ENCODE results near the gene DLG1. TPM values are rescaled to one million over a fixed set of nuclear protein-coding genes. Genes with fewer than 3 reads are reported as not detected.
A peak's percentile ranks its signal among the peaks of the same experiment; 100 is the strongest.

Gene DLG1
- total RNA-seq, 1 donor from 2014 or later, result 138 TPM

- DNase-seq (ENCODE audit: low spot score), result no peak
- peaks cover 3% of the 10 kb centered on the region for H3K9me3 ChIP-seq (ENCODE audit: low read depth)
- TF ChIP-seq EZH2 (IDR thresholded peaks at IDR 0.05) (no peak), EZH2phosphoT487 (IDR thresholded peaks at IDR 0.05) (no peak)
- TF ChIP-seq, protein P1, sequence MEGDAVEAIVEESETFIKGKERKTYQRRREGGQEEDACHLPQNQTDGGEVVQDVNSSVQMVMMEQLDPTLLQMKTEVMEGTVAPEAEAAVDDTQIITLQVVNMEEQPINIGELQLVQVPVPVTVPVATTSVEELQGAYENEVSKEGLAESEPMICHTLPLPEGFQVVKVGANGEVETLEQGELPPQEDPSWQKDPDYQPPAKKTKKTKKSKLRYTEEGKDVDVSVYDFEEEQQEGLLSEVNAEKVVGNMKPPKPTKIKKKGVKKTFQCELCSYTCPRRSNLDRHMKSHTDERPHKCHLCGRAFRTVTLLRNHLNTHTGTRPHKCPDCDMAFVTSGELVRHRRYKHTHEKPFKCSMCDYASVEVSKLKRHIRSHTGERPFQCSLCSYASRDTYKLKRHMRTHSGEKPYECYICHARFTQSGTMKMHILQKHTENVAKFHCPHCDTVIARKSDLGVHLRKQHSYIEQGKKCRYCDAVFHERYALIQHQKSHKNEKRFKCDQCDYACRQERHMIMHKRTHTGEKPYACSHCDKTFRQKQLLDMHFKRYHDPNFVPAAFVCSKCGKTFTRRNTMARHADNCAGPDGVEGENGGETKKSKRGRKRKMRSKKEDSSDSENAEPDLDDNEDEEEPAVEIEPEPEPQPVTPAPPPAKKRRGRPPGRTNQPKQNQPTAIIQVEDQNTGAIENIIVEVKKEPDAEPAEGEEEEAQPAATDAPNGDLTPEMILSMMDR (IDR thresholded peaks at IDR 0.05), result no peak
- peaks cover 44% of the 10 kb centered on the region for H3F3A ChIP-seq (ENCODE audit: low read depth)
- H3K9ac ChIP-seq, result no peak overlapping the region
- H3K4me3 ChIP-seq, result no peak overlapping the region
- H4K20me1 ChIP-seq (ENCODE audit: low read depth), result peaks cover 46% of the 10 kb centered on the region
- no peak overlapping the region for H3K4me2 ChIP-seq
- peaks cover 8% of the 10 kb centered on the region for H3K36me3 ChIP-seq
- Mint-ChIP-seq H3K4me3 (no peak overlapping the region), H3K27ac (no peak overlapping the region), H3K4me1 (no peaks in the 10 kb centered on the region), H3K36me3 (peaks cover 87% of the 10 kb centered on the region), H3K9me3 (peaks cover 84% of the 10 kb centered on the region), H3K27me3 (ENCODE audit: insufficient read depth, low read depth) (peaks cover 2% of the 10 kb centered on the region)
- H2AFZ ChIP-seq (replicated peaks), result no peak overlapping the region
- H3K27ac ChIP-seq, result no peak overlapping the region
- H3K79me2 ChIP-seq (ENCODE audit: low read depth), result peaks cover 100% of the 10 kb centered on the region
- H3K27me3 ChIP-seq, result no peaks in the 10 kb centered on the region
- H3K4me1 ChIP-seq, result peaks cover 67% of the 10 kb centered on the region
Measured at GRCh38 chr3:197239857-197240256, 58.6 kb downstream of the DLG1 start.

- Mint-ChIP-seq H3K27me3 (ENCODE audit: insufficient read depth, low read depth) (peaks cover 2% of the 10 kb centered on the region), H3K36me3 (peaks cover 87% of the 10 kb centered on the region), H3K4me1 (no peaks in the 10 kb centered on the region), H3K4me3 (no peak overlapping the region), H3K27ac (no peak overlapping the region), H3K9me3 (peaks cover 79% of the 10 kb centered on the region)
- H3K4me1 ChIP-seq, result peaks cover 66% of the 10 kb centered on the region
- no peak overlapping the region for H3K9ac ChIP-seq
- H2AFZ ChIP-seq (replicated peaks), result no peak overlapping the region
- H3K4me3 ChIP-seq, result no peak overlapping the region
- H4K20me1 ChIP-seq (ENCODE audit: low read depth), result peaks cover 52% of the 10 kb centered on the region
- H3K79me2 ChIP-seq (ENCODE audit: low read depth), result peaks cover 100% of the 10 kb centered on the region
- TF ChIP-seq EZH2phosphoT487 (IDR thresholded peaks at IDR 0.05) (no peak), EZH2 (IDR thresholded peaks at IDR 0.05) (no peak)
- TF ChIP-seq, protein P1 (IDR thresholded peaks at IDR 0.05), result no peak
- H3K27me3 ChIP-seq, result no peaks in the 10 kb centered on the region
- H3K36me3 ChIP-seq, result peaks cover 8% of the 10 kb centered on the region
- H3F3A ChIP-seq (ENCODE audit: low read depth), result peaks cover 44% of the 10 kb centered on the region
- no peak overlapping the region for H3K27ac ChIP-seq
- peak overlapping the region; percentile 31 for H3K4me2 ChIP-seq
- H3K9me3 ChIP-seq (ENCODE audit: low read depth), result peaks cover 3% of the 10 kb centered on the region
- DNase-seq (ENCODE audit: low spot score), result no peak
Measured at GRCh38 chr3:197238842-197239241, 59.6 kb downstream of the DLG1 start.

DNA sequence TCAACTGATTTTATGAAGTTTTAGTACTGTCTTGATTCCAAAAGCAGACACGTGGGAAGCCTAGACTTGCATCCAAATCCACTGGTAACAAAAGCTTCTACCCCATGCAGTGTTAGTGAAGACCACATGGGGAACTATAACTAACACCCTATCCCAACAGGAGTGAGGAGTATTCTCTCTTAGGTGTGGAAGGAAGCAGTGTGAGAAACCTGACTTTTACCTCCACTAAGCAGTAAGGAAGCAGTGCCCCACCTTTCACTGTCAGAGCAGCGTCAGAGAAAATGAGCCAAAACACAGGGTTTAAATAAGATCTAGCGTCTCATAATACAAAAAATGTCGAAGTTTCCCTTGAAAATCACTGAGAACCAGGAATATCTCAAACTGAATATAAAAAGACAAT lies 60.5 kb downstream of the DLG1 start:
- H3K4me1 Mint-ChIP-seq, result no peaks in the 10 kb centered on the region
- H3F3A ChIP-seq (ENCODE audit: low read depth), result peaks cover 40% of the 10 kb centered on the region

More for the DNA sequence above, 60.5 kb downstream of the DLG1 start:
- DNase-seq (ENCODE audit: low spot score), result no peak
- peaks cover 81% of the 10 kb centered on the region for H3K36me3 Mint-ChIP-seq
- H3K79me2 ChIP-seq (ENCODE audit: low read depth), result peaks cover 100% of the 10 kb centered on the region
- no peak overlapping the region for H3K4me3 Mint-ChIP-seq
- no peak overlapping the region for H3K4me3 ChIP-seq
- peaks cover 72% of the 10 kb centered on the region for H3K9me3 Mint-ChIP-seq
- no peak overlapping the region for H2AFZ ChIP-seq (replicated peaks)
- TF ChIP-seq, protein P1 (IDR thresholded peaks at IDR 0.05), result no peak
- TF ChIP-seq EZH2 (IDR thresholded peaks at IDR 0.05) (no peak), EZH2phosphoT487 (IDR thresholded peaks at IDR 0.05) (no peak)
- H3K27me3 ChIP-seq, result no peaks in the 10 kb centered on the region
- peaks cover 8% of the 10 kb centered on the region for H3K36me3 ChIP-seq
- peaks cover 3% of the 10 kb centered on the region for H3K9me3 ChIP-seq (ENCODE audit: low read depth)
- H3K4me1 ChIP-seq, result peaks cover 60% of the 10 kb centered on the region
- peaks cover 2% of the 10 kb centered on the region for H3K27me3 Mint-ChIP-seq (ENCODE audit: insufficient read depth, low read depth)
- no peak overlapping the region for H3K27ac Mint-ChIP-seq
- no peak overlapping the region for H3K9ac ChIP-seq
- H4K20me1 ChIP-seq (ENCODE audit: low read depth), result peaks cover 51% of the 10 kb centered on the region
- peak overlapping the region; percentile 5 for H3K27ac ChIP-seq
- H3K4me2 ChIP-seq, result peak overlapping the region; percentile 31

All from neural progenitor cell (in vitro differentiated cells).